ENCODE measurements around the gene MIPEP. TPM values are rescaled to one million over a fixed set of nuclear protein-coding genes. Genes with fewer than 3 reads are reported as not detected.

MIPEP gene
- polyA plus RNA-seq, 1 donor from 2014 or later = 9.1 TPM

DNA sequence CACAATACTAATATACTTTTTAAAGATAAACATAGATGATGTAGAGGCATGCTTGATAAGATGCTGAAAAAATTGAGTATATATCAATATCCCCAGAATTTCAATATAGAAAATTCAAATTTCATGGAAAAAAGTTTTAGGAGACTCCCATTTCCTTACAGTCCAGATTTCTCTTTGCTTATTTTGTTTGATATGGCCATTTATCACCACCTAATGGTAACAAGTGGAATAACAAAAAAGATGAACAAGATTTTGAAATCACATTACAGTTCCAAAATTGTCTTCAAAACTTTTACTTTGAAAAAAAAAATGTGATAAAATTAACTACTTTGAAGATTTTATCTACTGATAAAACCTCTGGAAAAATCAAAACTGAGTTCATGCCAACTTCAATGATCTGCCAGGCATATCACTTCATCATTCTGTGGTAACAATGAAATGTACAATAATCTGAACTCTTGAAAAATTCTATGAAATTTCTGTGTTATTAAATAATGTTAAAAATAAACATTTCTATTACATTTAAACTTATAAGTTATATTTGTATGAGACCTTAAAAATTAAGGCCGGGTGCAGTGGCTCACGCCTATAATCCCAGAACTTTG lies 17.5 kb downstream of the MIPEP start:
- Histone ChIP-seq H3K4me2 (ENCODE audit: low read length) (no peak overlapping the region), H3K79me2 (replicated peaks; ENCODE audit: insufficient read depth, low read length) (no peaks in the 10 kb centered on the region), H3K36me3 (ENCODE audit: insufficient read depth, low read length) (no peaks in the 10 kb centered on the region), H4K20me1 (ENCODE audit: insufficient read depth) (no peaks in the 10 kb centered on the region), H3K9me3 (ENCODE audit: low read length) (no peaks in the 10 kb centered on the region), H3K4me3 (ENCODE audit: low read length) (no peak overlapping the region), H3F3A (ENCODE audit: insufficient read depth, low read length, poor library complexity, severe bottlenecking) (no peaks in the 10 kb centered on the region), H2AFZ (ENCODE audit: low read depth, low read length) (no peak overlapping the region), H3K9ac (ENCODE audit: low read length) (no peak overlapping the region), H3K27ac (ENCODE audit: low read length) (no peak overlapping the region), H3K27me3 (ENCODE audit: insufficient read depth, low read depth, low read length) (no peaks in the 10 kb centered on the region), H3K9me2 (ENCODE audit: insufficient read depth, low read length) (no peaks in the 10 kb centered on the region)
- TF ChIP-seq, protein P1, sequence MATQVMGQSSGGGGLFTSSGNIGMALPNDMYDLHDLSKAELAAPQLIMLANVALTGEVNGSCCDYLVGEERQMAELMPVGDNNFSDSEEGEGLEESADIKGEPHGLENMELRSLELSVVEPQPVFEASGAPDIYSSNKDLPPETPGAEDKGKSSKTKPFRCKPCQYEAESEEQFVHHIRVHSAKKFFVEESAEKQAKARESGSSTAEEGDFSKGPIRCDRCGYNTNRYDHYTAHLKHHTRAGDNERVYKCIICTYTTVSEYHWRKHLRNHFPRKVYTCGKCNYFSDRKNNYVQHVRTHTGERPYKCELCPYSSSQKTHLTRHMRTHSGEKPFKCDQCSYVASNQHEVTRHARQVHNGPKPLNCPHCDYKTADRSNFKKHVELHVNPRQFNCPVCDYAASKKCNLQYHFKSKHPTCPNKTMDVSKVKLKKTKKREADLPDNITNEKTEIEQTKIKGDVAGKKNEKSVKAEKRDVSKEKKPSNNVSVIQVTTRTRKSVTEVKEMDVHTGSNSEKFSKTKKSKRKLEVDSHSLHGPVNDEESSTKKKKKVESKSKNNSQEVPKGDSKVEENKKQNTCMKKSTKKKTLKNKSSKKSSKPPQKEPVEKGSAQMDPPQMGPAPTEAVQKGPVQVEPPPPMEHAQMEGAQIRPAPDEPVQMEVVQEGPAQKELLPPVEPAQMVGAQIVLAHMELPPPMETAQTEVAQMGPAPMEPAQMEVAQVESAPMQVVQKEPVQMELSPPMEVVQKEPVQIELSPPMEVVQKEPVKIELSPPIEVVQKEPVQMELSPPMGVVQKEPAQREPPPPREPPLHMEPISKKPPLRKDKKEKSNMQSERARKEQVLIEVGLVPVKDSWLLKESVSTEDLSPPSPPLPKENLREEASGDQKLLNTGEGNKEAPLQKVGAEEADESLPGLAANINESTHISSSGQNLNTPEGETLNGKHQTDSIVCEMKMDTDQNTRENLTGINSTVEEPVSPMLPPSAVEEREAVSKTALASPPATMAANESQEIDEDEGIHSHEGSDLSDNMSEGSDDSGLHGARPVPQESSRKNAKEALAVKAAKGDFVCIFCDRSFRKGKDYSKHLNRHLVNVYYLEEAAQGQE (IDR thresholded peaks at IDR 0.05; ENCODE audit: borderline replicate concordance) = no peak
- TF ChIP-seq SMC3 (conservative IDR thresholded peaks at IDR 0.05; ENCODE audit: poor library complexity) = peak; percentile 86
- TF ChIP-seq TAF1 (IDR thresholded peaks at IDR 0.05; ENCODE audit: low read depth) = no peak
- no peak for TF ChIP-seq EZH2 (IDR thresholded peaks at IDR 0.05; ENCODE audit: borderline replicate concordance, insufficient read depth, low read length, poor library complexity, severe bottlenecking)
- no peak for TF ChIP-seq POLR2AphosphoS5 (IDR thresholded peaks at IDR 0.05)
- TF ChIP-seq RAD21 (conservative IDR thresholded peaks at IDR 0.05) = peak; percentile 84
- TF ChIP-seq MXI1 (conservative IDR thresholded peaks at IDR 0.05; ENCODE audit: poor library complexity, severe bottlenecking) = no peak
- TF ChIP-seq, protein P2, sequence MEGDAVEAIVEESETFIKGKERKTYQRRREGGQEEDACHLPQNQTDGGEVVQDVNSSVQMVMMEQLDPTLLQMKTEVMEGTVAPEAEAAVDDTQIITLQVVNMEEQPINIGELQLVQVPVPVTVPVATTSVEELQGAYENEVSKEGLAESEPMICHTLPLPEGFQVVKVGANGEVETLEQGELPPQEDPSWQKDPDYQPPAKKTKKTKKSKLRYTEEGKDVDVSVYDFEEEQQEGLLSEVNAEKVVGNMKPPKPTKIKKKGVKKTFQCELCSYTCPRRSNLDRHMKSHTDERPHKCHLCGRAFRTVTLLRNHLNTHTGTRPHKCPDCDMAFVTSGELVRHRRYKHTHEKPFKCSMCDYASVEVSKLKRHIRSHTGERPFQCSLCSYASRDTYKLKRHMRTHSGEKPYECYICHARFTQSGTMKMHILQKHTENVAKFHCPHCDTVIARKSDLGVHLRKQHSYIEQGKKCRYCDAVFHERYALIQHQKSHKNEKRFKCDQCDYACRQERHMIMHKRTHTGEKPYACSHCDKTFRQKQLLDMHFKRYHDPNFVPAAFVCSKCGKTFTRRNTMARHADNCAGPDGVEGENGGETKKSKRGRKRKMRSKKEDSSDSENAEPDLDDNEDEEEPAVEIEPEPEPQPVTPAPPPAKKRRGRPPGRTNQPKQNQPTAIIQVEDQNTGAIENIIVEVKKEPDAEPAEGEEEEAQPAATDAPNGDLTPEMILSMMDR (IDR thresholded peaks at IDR 0.05; ENCODE audit: poor library complexity, severe bottlenecking) = peak; percentile 75
- TF ChIP-seq EP300 (conservative IDR thresholded peaks at IDR 0.05; ENCODE audit: poor library complexity, severe bottlenecking) = no peak

DNA sequence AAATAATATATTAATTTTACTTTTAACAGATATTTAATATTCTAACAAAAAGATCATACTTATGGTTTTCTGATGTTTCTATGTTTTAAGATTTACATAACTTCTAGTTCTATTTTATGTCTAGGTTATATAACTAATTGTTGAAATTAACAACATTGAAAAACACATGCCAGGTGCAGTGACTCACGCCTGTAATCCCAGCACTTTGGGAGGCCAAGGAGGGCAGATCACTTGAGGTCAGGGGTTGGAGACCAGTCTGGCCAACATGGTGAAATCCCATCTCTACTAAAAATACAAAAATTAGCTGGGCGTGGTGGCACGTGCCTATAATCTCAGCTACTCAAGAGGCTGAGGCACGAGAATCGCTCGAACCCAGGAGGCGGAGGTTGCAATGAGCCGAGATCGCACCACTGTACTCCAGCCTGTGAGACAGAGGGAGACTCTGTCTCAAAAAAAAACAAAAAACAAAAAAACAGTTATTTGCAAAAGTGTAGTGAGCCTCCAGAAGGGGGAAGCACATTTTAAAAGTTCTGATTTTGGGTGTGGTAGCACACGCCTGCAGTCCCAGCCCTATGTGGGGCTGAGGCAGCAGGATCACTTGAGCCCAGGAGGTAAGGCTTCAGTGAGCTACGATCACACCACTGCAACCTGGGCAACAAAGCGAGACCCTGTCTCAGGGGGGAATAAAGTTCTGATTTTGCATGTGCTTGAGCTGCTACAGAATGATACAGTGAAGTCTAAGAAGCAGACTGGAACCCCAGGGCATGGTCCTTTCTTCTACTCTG lies 18.7 kb downstream of the MIPEP start:
- Histone ChIP-seq H3K27me3 (ENCODE audit: insufficient read depth, low read depth, low read length) (no peaks in the 10 kb centered on the region), H4K20me1 (ENCODE audit: insufficient read depth) (no peaks in the 10 kb centered on the region), H3K4me3 (ENCODE audit: low read length) (no peak overlapping the region), H3K4me2 (ENCODE audit: low read length) (no peak overlapping the region), H3K9ac (ENCODE audit: low read length) (no peak overlapping the region), H3K79me2 (replicated peaks; ENCODE audit: insufficient read depth, low read length) (no peaks in the 10 kb centered on the region), H3K27ac (ENCODE audit: low read length) (no peak overlapping the region), H2AFZ (ENCODE audit: low read depth, low read length) (no peak overlapping the region), H3K9me2 (ENCODE audit: insufficient read depth, low read length) (no peaks in the 10 kb centered on the region), H3K9me3 (ENCODE audit: low read length) (no peaks in the 10 kb centered on the region), H3K36me3 (ENCODE audit: insufficient read depth, low read length) (no peaks in the 10 kb centered on the region), H3F3A (ENCODE audit: insufficient read depth, low read length, poor library complexity, severe bottlenecking) (no peaks in the 10 kb centered on the region)
- TF ChIP-seq, protein P2 (IDR thresholded peaks at IDR 0.05; ENCODE audit: poor library complexity, severe bottlenecking) = no peak
- TF ChIP-seq POLR2AphosphoS5 (IDR thresholded peaks at IDR 0.05) = no peak
- TF ChIP-seq EZH2 (IDR thresholded peaks at IDR 0.05; ENCODE audit: borderline replicate concordance, insufficient read depth, low read length, poor library complexity, severe bottlenecking) = no peak
- no peak for TF ChIP-seq EP300 (conservative IDR thresholded peaks at IDR 0.05; ENCODE audit: poor library complexity, severe bottlenecking)
- TF ChIP-seq SMC3 (conservative IDR thresholded peaks at IDR 0.05; ENCODE audit: poor library complexity) = no peak
- no peak for TF ChIP-seq MXI1 (conservative IDR thresholded peaks at IDR 0.05; ENCODE audit: poor library complexity, severe bottlenecking)
- TF ChIP-seq TAF1 (IDR thresholded peaks at IDR 0.05; ENCODE audit: low read depth) = no peak

All from neural cell (in vitro differentiated cells).